OCI-LY3 (cell line): ENCODE results near the gene ARL4D.

Experiments
- EZH2phosphoT487 ChIP-seq: fragments of 200-600 bp; shearing (Covaris generic); IDR thresholded peaks from 2 replicates; pipeline ENCODE4 v1.6.1; 2018; ENCODE audit warnings: antibody characterized with exemption, mixed run types, low read depth
- TF ChIP-seq, protein P1 (sequence below): fragments of 200-600, 300-600 bp; sonication (generic); IDR thresholded peaks from 2 replicates; pipeline ENCODE4 v1.5.1; 2014; ENCODE audit warnings: antibody characterized with exemption, low read length, low read depth

DNA sequence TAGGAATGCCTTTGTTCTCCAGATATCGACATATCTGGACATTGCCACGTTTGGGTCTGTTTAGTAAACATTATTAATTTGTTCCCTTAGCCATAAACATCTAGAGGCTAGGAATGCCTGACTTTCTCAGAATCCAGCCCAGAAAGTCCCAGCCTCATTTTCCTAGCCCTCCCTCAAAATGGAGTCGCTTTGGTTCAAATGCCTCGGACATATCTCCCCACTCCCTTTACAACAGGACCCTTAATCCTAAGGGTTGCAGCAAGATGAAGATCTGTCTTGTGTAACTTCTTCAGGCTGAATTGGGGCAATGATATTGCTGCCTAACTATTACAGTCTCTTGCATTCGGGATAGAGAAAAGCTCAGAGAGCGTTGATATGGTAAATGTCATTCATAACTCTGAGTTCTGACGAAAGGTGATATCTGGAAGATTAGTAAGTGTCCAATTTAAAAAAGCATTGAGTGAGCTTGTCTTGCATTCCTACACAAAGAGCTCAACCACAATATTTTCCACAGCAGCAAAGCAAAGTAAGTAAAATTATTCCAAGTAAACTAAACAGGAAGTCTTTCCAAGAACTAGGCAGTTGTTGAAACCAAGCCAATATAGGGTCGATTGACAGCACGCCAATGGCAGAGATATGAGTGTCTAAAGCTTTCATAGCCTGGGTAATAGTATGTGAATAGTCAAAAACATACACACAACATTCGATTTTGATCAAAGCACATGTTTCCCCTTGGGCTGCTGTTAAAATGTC, 46.0 kb upstream of the ARL4D start:
- TF ChIP-seq EZH2phosphoT487 = no peak
- TF ChIP-seq, protein P1, sequence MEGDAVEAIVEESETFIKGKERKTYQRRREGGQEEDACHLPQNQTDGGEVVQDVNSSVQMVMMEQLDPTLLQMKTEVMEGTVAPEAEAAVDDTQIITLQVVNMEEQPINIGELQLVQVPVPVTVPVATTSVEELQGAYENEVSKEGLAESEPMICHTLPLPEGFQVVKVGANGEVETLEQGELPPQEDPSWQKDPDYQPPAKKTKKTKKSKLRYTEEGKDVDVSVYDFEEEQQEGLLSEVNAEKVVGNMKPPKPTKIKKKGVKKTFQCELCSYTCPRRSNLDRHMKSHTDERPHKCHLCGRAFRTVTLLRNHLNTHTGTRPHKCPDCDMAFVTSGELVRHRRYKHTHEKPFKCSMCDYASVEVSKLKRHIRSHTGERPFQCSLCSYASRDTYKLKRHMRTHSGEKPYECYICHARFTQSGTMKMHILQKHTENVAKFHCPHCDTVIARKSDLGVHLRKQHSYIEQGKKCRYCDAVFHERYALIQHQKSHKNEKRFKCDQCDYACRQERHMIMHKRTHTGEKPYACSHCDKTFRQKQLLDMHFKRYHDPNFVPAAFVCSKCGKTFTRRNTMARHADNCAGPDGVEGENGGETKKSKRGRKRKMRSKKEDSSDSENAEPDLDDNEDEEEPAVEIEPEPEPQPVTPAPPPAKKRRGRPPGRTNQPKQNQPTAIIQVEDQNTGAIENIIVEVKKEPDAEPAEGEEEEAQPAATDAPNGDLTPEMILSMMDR = no peak
